A673 (cell line): ENCODE data around the gene SLC23A2.

Source experiments
- EZH2 ChIP-seq: fragments of 200-600 bp; sonication (generic); IDR thresholded peaks from 2 replicates; pipeline ENCODE4 v1.6.1; 2017; ENCODE audit warnings: borderline replicate concordance, low read depth, mild to moderate bottlenecking, mixed read lengths, antibody characterized with exemption, low read length; ENCODE audit not compliant: poor library complexity, severe bottlenecking
- TF ChIP-seq, protein P1 (sequence below): fragments of 300-800, 200-600 bp; sonication (generic); conservative IDR thresholded peaks from 2 replicates; pipeline ENCODE4 v1.5.1; 2017; ENCODE audit warnings: low read depth, mild to moderate bottlenecking, antibody characterized with exemption, low read length, moderate library complexity, mixed read lengths

DNA sequence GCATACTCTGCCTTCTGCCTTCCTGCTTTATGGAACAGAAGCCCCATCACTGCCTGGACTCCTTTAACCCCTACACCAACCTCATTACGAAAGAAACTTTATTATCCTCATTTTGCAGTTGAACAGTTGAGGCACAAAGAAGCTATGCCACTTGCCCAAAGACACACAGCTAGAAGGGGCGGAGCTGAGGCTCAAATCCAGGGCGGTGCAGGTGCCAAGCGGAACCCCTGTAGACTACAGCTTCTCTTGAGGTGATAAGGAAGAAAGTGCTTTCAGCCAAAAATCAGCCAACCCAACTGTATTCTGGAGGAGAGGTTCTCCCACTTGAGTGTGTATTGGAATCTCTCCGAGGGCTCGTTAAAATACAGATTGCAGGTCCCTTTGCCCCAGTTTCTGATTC is 189.1 kb downstream of the SLC23A2 start:
- TF ChIP-seq, protein P1, sequence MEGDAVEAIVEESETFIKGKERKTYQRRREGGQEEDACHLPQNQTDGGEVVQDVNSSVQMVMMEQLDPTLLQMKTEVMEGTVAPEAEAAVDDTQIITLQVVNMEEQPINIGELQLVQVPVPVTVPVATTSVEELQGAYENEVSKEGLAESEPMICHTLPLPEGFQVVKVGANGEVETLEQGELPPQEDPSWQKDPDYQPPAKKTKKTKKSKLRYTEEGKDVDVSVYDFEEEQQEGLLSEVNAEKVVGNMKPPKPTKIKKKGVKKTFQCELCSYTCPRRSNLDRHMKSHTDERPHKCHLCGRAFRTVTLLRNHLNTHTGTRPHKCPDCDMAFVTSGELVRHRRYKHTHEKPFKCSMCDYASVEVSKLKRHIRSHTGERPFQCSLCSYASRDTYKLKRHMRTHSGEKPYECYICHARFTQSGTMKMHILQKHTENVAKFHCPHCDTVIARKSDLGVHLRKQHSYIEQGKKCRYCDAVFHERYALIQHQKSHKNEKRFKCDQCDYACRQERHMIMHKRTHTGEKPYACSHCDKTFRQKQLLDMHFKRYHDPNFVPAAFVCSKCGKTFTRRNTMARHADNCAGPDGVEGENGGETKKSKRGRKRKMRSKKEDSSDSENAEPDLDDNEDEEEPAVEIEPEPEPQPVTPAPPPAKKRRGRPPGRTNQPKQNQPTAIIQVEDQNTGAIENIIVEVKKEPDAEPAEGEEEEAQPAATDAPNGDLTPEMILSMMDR: no peak
- TF ChIP-seq EZH2: no peak
